ENCODE data around the gene CHST4.

DNA sequence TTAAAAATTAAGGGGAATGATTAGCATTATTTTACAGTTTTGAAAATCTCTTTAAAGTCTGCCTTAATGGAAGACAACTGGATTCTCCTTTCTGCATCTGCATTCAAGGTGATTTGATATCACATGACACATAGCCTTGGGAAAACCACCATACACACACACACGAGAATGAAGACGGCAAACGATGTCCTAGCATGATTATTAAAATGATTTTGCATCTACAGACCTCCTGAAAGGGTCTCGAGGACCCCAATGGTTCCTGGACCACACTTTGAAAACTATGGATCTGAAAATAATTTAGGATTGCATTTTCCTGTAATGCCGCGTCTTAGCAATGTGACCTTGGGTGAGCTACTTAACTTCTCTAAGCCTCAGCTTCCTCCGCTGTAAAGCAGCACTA lies 11.8 kb upstream of the CHST4 start:
- TF ChIP-seq, protein P1, sequence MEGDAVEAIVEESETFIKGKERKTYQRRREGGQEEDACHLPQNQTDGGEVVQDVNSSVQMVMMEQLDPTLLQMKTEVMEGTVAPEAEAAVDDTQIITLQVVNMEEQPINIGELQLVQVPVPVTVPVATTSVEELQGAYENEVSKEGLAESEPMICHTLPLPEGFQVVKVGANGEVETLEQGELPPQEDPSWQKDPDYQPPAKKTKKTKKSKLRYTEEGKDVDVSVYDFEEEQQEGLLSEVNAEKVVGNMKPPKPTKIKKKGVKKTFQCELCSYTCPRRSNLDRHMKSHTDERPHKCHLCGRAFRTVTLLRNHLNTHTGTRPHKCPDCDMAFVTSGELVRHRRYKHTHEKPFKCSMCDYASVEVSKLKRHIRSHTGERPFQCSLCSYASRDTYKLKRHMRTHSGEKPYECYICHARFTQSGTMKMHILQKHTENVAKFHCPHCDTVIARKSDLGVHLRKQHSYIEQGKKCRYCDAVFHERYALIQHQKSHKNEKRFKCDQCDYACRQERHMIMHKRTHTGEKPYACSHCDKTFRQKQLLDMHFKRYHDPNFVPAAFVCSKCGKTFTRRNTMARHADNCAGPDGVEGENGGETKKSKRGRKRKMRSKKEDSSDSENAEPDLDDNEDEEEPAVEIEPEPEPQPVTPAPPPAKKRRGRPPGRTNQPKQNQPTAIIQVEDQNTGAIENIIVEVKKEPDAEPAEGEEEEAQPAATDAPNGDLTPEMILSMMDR (IDR thresholded peaks at IDR 0.05; ENCODE audit: poor library complexity, severe bottlenecking) = no peak
- TF ChIP-seq POLR2AphosphoS5 (IDR thresholded peaks at IDR 0.05) = no peak
- no peak for TF ChIP-seq REST (IDR thresholded peaks at IDR 0.05; ENCODE audit: borderline replicate concordance)
- no peak for TF ChIP-seq EP300 (conservative IDR thresholded peaks at IDR 0.05; ENCODE audit: poor library complexity, severe bottlenecking)
- TF ChIP-seq EZH2 (IDR thresholded peaks at IDR 0.05; ENCODE audit: borderline replicate concordance, insufficient read depth, low read length, poor library complexity, severe bottlenecking) = no peak

All from neural cell (in vitro differentiated cells).